SK-N-SH (cell line): ENCODE data around the gene ZC3H18.

ENCODE experiments used
- POLR2AphosphoS5 ChIP-seq: IDR thresholded peaks from 2 replicates; pipeline ENCODE4 v1.6.1; 2012; ENCODE audit warnings: low read depth, low read length
- RAD21 ChIP-seq: IDR thresholded peaks from 2 replicates; pipeline ENCODE4 v1.6.1; 2012; ENCODE audit warnings: mild to moderate bottlenecking, low read length
- RCOR1 ChIP-seq: fragments of 150-350 bp; IDR thresholded peaks from 2 replicates; pipeline ENCODE4 v1.6.1; 2017; ENCODE audit warnings: antibody characterized with exemption, low read length
- REST ChIP-seq: IDR thresholded peaks from 2 replicates; pipeline ENCODE4 v1.6.1; 2012; ENCODE audit warnings: mild to moderate bottlenecking, low read depth, low read length, moderate library complexity

DNA sequence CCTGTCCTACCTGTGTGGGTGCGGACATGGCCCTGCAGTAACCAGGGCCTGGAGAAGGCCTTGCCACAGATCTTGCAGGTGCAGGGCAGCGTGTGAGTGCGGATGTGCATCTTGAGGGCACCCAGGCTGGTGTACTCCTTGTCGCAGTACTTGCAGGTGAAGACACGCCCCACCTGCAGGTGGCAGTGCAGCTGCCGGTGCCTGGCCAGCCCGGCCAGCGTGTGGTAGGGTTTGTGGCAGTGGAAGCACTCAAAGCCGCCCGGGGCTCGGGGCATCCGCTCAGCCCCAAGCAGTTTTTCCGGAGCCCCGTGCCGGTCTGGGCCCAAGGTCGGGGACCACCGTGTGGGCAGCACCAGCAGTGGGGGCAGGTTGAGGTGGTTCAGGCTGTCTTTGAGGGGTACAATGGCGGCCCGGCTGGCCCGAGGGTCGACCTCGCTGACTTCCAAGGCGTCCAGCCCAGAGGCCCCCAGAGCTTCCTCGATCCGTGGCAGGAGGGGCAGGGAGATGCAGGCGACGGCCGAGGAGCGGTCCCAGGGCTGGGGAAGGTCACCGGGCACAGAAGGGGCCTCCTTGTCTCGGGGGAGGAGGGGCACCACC lies 111.0 kb downstream of the ZC3H18 start:
- no peak for TF ChIP-seq RCOR1
- no peak for TF ChIP-seq RAD21
- no peak for TF ChIP-seq REST
- no peak for TF ChIP-seq POLR2AphosphoS5
